Loucy (cell line): Measurements from ENCODE around the gene GABBR2.

Experiments
- H2AFZ ChIP-seq: fragments of 200-600 bp; sonication (generic); 2 replicates; pipeline ENCODE4 v1.6.0; 2016; ENCODE audit warnings: antibody characterized with exemption, mild to moderate bottlenecking, low read length, moderate library complexity
- H3F3A ChIP-seq: fragments of 200-600 bp; 2 replicates; pipeline ENCODE4 v1.6.0; 2016; ENCODE audit warnings: antibody characterized with exemption, low read depth, mild to moderate bottlenecking
- H3K27me3 ChIP-seq: fragments of 200-600 bp; sonication (generic); 2 replicates; pipeline ENCODE4 v1.6.1; 2014; ENCODE audit warnings: low read length, mild to moderate bottlenecking; ENCODE audit not compliant: insufficient read depth, poor library complexity, severe bottlenecking
- H3K36me3 ChIP-seq: fragments of 200-600 bp; sonication (generic); 2 replicates; pipeline ENCODE4 v1.6.1; 2016; ENCODE audit warnings: low read length; ENCODE audit not compliant: insufficient read depth
- H3K4me1 ChIP-seq: fragments of 200-600 bp; sonication (generic); 2 replicates; pipeline ENCODE4 v1.5.1; 2014; ENCODE audit warnings: low read length, mild to moderate bottlenecking; ENCODE audit not compliant: insufficient read depth, poor library complexity, severe bottlenecking
- H3K4me2 ChIP-seq: fragments of 200-600 bp; sonication (generic); 2 replicates; pipeline ENCODE4 v1.6.0; 2014; ENCODE audit warnings: antibody characterized with exemption, low read length, low read depth, mild to moderate bottlenecking; ENCODE audit not compliant: poor library complexity, severe bottlenecking
- H3K4me3 ChIP-seq: fragments of 200-600 bp; sonication (generic); 2 replicates; pipeline ENCODE4 v1.5.1; 2014; ENCODE audit warnings: low read length, mild to moderate bottlenecking, mixed read lengths; ENCODE audit not compliant: poor library complexity, severe bottlenecking
- H3K79me2 ChIP-seq: fragments of 200-600 bp; sonication (generic); 2 replicates; pipeline ENCODE4 v1.6.1; 2014; ENCODE audit warnings: low read length; ENCODE audit not compliant: insufficient read depth
- H3K9ac ChIP-seq: fragments of 200-600 bp; sonication (generic); 2 replicates; pipeline ENCODE4 v1.6.0; 2014; ENCODE audit warnings: mild to moderate bottlenecking, low read depth, low read length, moderate library complexity; ENCODE audit not compliant: poor library complexity, severe bottlenecking
- H3K9me2 ChIP-seq: fragments of 200-600 bp; sonication (generic); replicated peaks from 2 replicates; pipeline ENCODE4 v1.6.1; 2016; ENCODE audit warnings: low read depth, low read length, mixed read lengths
- H3K9me3 ChIP-seq: fragments of 200-600 bp; sonication (generic); 2 replicates; pipeline ENCODE4 v1.6.1; 2014; ENCODE audit warnings: mild to moderate bottlenecking, antibody characterized with exemption, low read length, low read depth; ENCODE audit not compliant: insufficient read depth
- H4K20me1 ChIP-seq: fragments of 200-600 bp; sonication (generic); 2 replicates; pipeline ENCODE4 v1.6.0; 2014; ENCODE audit warnings: antibody characterized with exemption, low read length, mild to moderate bottlenecking; ENCODE audit not compliant: insufficient read depth, poor library complexity, severe bottlenecking
- CTCF ChIP-seq: fragments of 200-600 bp; sonication (generic); conservative IDR thresholded peaks from 2 replicates; pipeline ENCODE4 v1.5.1; 2014; ENCODE audit warnings: mild to moderate bottlenecking, antibody characterized with exemption, low read length
- EZH2phosphoT487 ChIP-seq: fragments of 200-600 bp; IDR thresholded peaks from 2 replicates; pipeline ENCODE4 v1.6.1; 2018; ENCODE audit warnings: antibody characterized with exemption, mild to moderate bottlenecking, moderate library complexity, borderline replicate concordance

Gene GABBR2

GRCh38 chr9:98383758-98384157, 325.0 kb downstream of the GABBR2 start:
- H3K27me3 ChIP-seq = no peaks in the 10 kb centered on the region
- H3K4me2 ChIP-seq = no peak overlapping the region
- TF ChIP-seq CTCF (no peak; the same call in 1 of the 2 replicates), EZH2phosphoT487 (no peak)
- no peaks in the 10 kb centered on the region for H3F3A ChIP-seq
- no peaks in the 10 kb centered on the region for H3K9me3 ChIP-seq
- H2AFZ ChIP-seq = no peak overlapping the region
- no peak overlapping the region for H3K4me3 ChIP-seq
- H4K20me1 ChIP-seq = no peaks in the 10 kb centered on the region
- no peaks in the 10 kb centered on the region for H3K36me3 ChIP-seq
- no peaks in the 10 kb centered on the region for H3K4me1 ChIP-seq
- H3K9ac ChIP-seq = no peak overlapping the region
- H3K79me2 ChIP-seq = no peaks in the 10 kb centered on the region
- no peaks in the 10 kb centered on the region for H3K9me2 ChIP-seq

GRCh38 chr9:98381311-98382103, 327.2 kb downstream of the GABBR2 start:
- H3K4me3 ChIP-seq = no peak overlapping the region
- TF ChIP-seq CTCF (no peak), EZH2phosphoT487 (no peak)
- H4K20me1 ChIP-seq = no peaks in the 10 kb centered on the region
- no peaks in the 10 kb centered on the region for H3K9me3 ChIP-seq
- no peaks in the 10 kb centered on the region for H3F3A ChIP-seq
- H3K4me1 ChIP-seq = no peaks in the 10 kb centered on the region
- H3K9me2 ChIP-seq = no peaks in the 10 kb centered on the region
- H3K36me3 ChIP-seq = no peaks in the 10 kb centered on the region
- no peaks in the 10 kb centered on the region for H3K79me2 ChIP-seq
- H2AFZ ChIP-seq = no peak overlapping the region
- H3K27me3 ChIP-seq = no peaks in the 10 kb centered on the region
- no peak overlapping the region for H3K4me2 ChIP-seq
- H3K9ac ChIP-seq = no peak overlapping the region

GRCh38 chr9:98380065-98380681, 328.6 kb downstream of the GABBR2 start:
- H3K9ac ChIP-seq = no peak overlapping the region

More at GRCh38 chr9:98380065-98380681, 328.6 kb downstream of the GABBR2 start:
- Histone ChIP-seq H3K4me3 (no peak overlapping the region), H3K27me3 (no peaks in the 10 kb centered on the region), H3K9me2 (no peaks in the 10 kb centered on the region), H2AFZ (no peak overlapping the region), H3K4me1 (no peaks in the 10 kb centered on the region), H3K36me3 (no peaks in the 10 kb centered on the region), H3K4me2 (no peak overlapping the region), H4K20me1 (no peaks in the 10 kb centered on the region), H3K79me2 (no peaks in the 10 kb centered on the region), H3F3A (no peaks in the 10 kb centered on the region), H3K9me3 (no peaks in the 10 kb centered on the region)
- TF ChIP-seq CTCF (no peak), EZH2phosphoT487 (no peak)
